GM12864 (cell line): ENCODE measurements around the gene RAB24.

Experiments used
- DNase-seq: peaks from one replicate; pipeline ENCODE4 v3.0.0-alpha.2; 2011; ENCODE audit warnings: low read depth
- H3K4me3 ChIP-seq: 2 replicates; pipeline ENCODE4 v1.5.1; 2011; ENCODE audit warnings: mild to moderate bottlenecking, low read depth, low read length, control low read depth
- CTCF ChIP-seq: IDR thresholded peaks from 2 replicates; pipeline ENCODE4 v1.5.1; 2011; ENCODE audit warnings: low read depth, mild to moderate bottlenecking, moderate library complexity, low read length, control low read depth, inconsistent platforms; ENCODE audit errors: missing control alignments

Gene RAB24

GRCh38 chr5:177336603-177337494 is 33.3 kb upstream of the RAB24 start:
- H3K4me3 ChIP-seq = no peak overlapping the region
- no peak for TF ChIP-seq CTCF
- DNase-seq = no peak

- DNase-seq = no peak
- no peak overlapping the region for H3K4me3 ChIP-seq
- peak; percentile 41 for TF ChIP-seq CTCF
These were observed 32.6 kb upstream of the RAB24 start for GRCh38 chr5:177336112-177336511.

GRCh38 chr5:177335701-177336065 is 32.2 kb upstream of the RAB24 start:
- no peak for DNase-seq
- no peak for TF ChIP-seq CTCF

GRCh38 chr5:177334781-177335700 is 31.5 kb upstream of the RAB24 start:
- H3K4me3 ChIP-seq = no peak overlapping the region
- TF ChIP-seq CTCF = no peak

More at GRCh38 chr5:177335701-177336065, 32.2 kb upstream of the RAB24 start:
- H3K4me3 ChIP-seq = no peak overlapping the region

GRCh38 chr5:177334155-177334551 is 30.6 kb upstream of the RAB24 start:
- no peak overlapping the region for H3K4me3 ChIP-seq
- no peak for TF ChIP-seq CTCF

More at GRCh38 chr5:177334781-177335700, 31.5 kb upstream of the RAB24 start:
- DNase-seq = no peak

GRCh38 chr5:177333420-177334154 is 30.1 kb upstream of the RAB24 start:
- no peak for TF ChIP-seq CTCF
- H3K4me3 ChIP-seq = no peak overlapping the region
- no peak for DNase-seq

More at GRCh38 chr5:177334155-177334551, 30.6 kb upstream of the RAB24 start:
- DNase-seq = no peak
